Measurements from ENCODE around the gene KIAA1755.

Gene KIAA1755

DNA sequence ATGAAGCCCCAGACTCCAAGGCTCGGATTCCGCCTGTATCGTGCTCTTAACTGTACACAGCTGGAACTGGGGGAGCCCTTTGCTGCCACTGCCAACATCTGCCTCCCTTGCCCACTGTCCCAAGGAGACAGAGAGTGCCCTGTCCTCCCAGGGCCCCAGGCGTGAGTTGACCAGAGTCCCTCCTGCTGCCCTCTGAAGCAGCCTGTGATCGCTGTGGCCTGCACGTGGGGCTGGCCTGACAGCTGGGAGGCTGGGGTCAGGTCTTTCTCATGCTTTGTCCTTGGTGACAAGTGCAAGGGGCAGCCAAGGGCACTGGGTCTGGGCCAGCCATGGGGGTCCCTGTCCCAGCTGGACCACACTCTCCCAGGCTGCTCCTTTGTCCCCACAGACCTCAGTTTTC lies 44.3 kb downstream of the KIAA1755 start:
- Histone ChIP-seq H3K4me2 (ENCODE audit: low read depth, low read length, poor library complexity, severe bottlenecking) (no peak overlapping the region), H3K4me1 (ENCODE audit: insufficient read depth, low read length, poor library complexity, severe bottlenecking) (no peaks in the 10 kb centered on the region), H3K79me2 (ENCODE audit: insufficient read depth, low read length) (no peaks in the 10 kb centered on the region), H3K9ac (ENCODE audit: low read depth, low read length, poor library complexity, severe bottlenecking) (no peak overlapping the region), H3F3A (ENCODE audit: low read depth) (no peaks in the 10 kb centered on the region), H3K27me3 (ENCODE audit: insufficient read depth, low read length, poor library complexity, severe bottlenecking) (no peaks in the 10 kb centered on the region), H3K9me2 (replicated peaks; ENCODE audit: low read depth, low read length) (no peaks in the 10 kb centered on the region), H3K9me3 (ENCODE audit: insufficient read depth, low read depth, low read length) (no peaks in the 10 kb centered on the region), H4K20me1 (ENCODE audit: insufficient read depth, low read length, poor library complexity, severe bottlenecking) (no peaks in the 10 kb centered on the region), H3K36me3 (ENCODE audit: insufficient read depth, low read length) (no peaks in the 10 kb centered on the region), H2AFZ (ENCODE audit: low read length) (no peak overlapping the region), H3K4me3 (ENCODE audit: low read length, poor library complexity, severe bottlenecking) (no peak overlapping the region)
- no peak for TF ChIP-seq EZH2phosphoT487 (IDR thresholded peaks at IDR 0.05; ENCODE audit: borderline replicate concordance)
- TF ChIP-seq, protein P1, sequence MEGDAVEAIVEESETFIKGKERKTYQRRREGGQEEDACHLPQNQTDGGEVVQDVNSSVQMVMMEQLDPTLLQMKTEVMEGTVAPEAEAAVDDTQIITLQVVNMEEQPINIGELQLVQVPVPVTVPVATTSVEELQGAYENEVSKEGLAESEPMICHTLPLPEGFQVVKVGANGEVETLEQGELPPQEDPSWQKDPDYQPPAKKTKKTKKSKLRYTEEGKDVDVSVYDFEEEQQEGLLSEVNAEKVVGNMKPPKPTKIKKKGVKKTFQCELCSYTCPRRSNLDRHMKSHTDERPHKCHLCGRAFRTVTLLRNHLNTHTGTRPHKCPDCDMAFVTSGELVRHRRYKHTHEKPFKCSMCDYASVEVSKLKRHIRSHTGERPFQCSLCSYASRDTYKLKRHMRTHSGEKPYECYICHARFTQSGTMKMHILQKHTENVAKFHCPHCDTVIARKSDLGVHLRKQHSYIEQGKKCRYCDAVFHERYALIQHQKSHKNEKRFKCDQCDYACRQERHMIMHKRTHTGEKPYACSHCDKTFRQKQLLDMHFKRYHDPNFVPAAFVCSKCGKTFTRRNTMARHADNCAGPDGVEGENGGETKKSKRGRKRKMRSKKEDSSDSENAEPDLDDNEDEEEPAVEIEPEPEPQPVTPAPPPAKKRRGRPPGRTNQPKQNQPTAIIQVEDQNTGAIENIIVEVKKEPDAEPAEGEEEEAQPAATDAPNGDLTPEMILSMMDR (conservative IDR thresholded peaks at IDR 0.05; ENCODE audit: low read length) = no peak

GRCh38 chr20:38215194-38216182 lies 45.0 kb downstream of the KIAA1755 start:
- H4K20me1 ChIP-seq (ENCODE audit: insufficient read depth, low read length, poor library complexity, severe bottlenecking) = no peaks in the 10 kb centered on the region
- no peak for TF ChIP-seq EZH2phosphoT487 (IDR thresholded peaks at IDR 0.05; ENCODE audit: borderline replicate concordance)
- TF ChIP-seq, protein P1 (conservative IDR thresholded peaks at IDR 0.05; ENCODE audit: low read length) = no peak
- H3K9ac ChIP-seq (ENCODE audit: low read depth, low read length, poor library complexity, severe bottlenecking) = no peak overlapping the region
- no peaks in the 10 kb centered on the region for H3K4me1 ChIP-seq (ENCODE audit: insufficient read depth, low read length, poor library complexity, severe bottlenecking)
- no peaks in the 10 kb centered on the region for H3F3A ChIP-seq (ENCODE audit: low read depth)
- H3K79me2 ChIP-seq (ENCODE audit: insufficient read depth, low read length) = no peaks in the 10 kb centered on the region
- no peaks in the 10 kb centered on the region for H3K9me2 ChIP-seq (replicated peaks; ENCODE audit: low read depth, low read length)
- H3K9me3 ChIP-seq (ENCODE audit: insufficient read depth, low read depth, low read length) = no peaks in the 10 kb centered on the region
- no peaks in the 10 kb centered on the region for H3K36me3 ChIP-seq (ENCODE audit: insufficient read depth, low read length)
- no peaks in the 10 kb centered on the region for H3K27me3 ChIP-seq (ENCODE audit: insufficient read depth, low read length, poor library complexity, severe bottlenecking)
- H3K4me2 ChIP-seq (ENCODE audit: low read depth, low read length, poor library complexity, severe bottlenecking) = no peak overlapping the region
- no peak overlapping the region for H2AFZ ChIP-seq (ENCODE audit: low read length)
- no peak overlapping the region for H3K4me3 ChIP-seq (ENCODE audit: low read length, poor library complexity, severe bottlenecking)

DNA sequence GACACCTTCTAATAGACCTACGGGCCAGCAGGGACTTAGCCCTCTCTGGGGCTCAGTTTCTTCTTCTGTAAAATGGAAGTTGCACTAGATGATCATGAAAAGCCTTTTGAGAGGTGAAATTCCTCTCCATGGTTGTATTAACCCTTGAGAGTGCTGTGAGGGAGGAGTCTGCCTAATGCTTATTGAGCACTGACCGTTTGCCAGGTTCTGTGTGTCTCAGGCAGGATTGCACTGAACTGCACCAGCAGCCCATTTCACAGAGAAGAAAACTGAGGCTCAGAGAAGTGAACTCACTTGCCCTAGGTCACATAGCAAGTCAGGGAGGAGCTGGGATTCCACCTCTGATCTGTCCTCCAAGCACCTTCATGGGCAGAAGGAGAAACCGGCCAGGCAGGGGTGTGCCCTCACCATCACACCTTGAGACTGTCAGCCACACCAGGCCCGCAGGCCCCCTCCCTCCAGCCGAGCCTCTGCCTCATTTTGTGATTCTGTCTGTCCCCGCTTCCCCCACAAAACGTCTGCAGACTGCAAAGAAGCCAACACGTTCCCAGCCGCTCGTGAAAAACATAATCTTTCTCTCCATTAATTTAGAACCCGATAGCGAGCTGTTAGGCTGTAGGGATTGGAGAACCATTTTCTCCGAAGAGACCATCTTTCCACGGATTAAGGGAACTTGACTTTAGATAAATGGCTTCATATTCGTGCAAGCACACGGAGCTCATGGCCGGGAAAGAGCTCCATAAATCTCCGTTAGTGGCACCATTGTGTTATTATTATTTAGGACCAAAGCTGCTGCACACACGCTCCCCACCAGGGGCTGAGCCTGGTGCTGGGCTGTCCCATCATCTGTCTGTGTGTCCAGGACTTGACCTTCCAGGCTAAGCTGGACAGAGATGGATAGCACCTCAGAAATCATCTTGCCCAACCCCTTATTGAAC lies 46.0 kb downstream of the KIAA1755 start:
- no peaks in the 10 kb centered on the region for H3K9me2 ChIP-seq (replicated peaks; ENCODE audit: low read depth, low read length)
- H3K9me3 ChIP-seq (ENCODE audit: insufficient read depth, low read depth, low read length) = no peaks in the 10 kb centered on the region
- H3K79me2 ChIP-seq (ENCODE audit: insufficient read depth, low read length) = no peaks in the 10 kb centered on the region
- H4K20me1 ChIP-seq (ENCODE audit: insufficient read depth, low read length, poor library complexity, severe bottlenecking) = no peaks in the 10 kb centered on the region
- no peaks in the 10 kb centered on the region for H3K4me1 ChIP-seq (ENCODE audit: insufficient read depth, low read length, poor library complexity, severe bottlenecking)
- H3K36me3 ChIP-seq (ENCODE audit: insufficient read depth, low read length) = no peaks in the 10 kb centered on the region
- no peak overlapping the region for H3K4me2 ChIP-seq (ENCODE audit: low read depth, low read length, poor library complexity, severe bottlenecking)
- H3F3A ChIP-seq (ENCODE audit: low read depth) = no peaks in the 10 kb centered on the region
- no peak overlapping the region for H2AFZ ChIP-seq (ENCODE audit: low read length)
- TF ChIP-seq EZH2phosphoT487 (IDR thresholded peaks at IDR 0.05; ENCODE audit: borderline replicate concordance) = no peak
- TF ChIP-seq, protein P1 (conservative IDR thresholded peaks at IDR 0.05; ENCODE audit: low read length) = no peak; the same call in 1 of the 2 replicates
- no peak overlapping the region for H3K4me3 ChIP-seq (ENCODE audit: low read length, poor library complexity, severe bottlenecking)
- no peak overlapping the region for H3K9ac ChIP-seq (ENCODE audit: low read depth, low read length, poor library complexity, severe bottlenecking)
- no peaks in the 10 kb centered on the region for H3K27me3 ChIP-seq (ENCODE audit: insufficient read depth, low read length, poor library complexity, severe bottlenecking)
